WTC11 (cell line): ENCODE data around the gene NFYB. TPM values are rescaled to one million over a fixed set of nuclear protein-coding genes. Genes with fewer than 3 reads are reported as not detected.

Experiments used
- ATAC-seq: fragments of 200-7000 bp; cut with Tn5 transposase; 2 replicates; pipeline ENCODE4 v1.10.0; 2021; ENCODE audit warnings: mild to moderate bottlenecking, moderate library complexity
- CTCF ChIA-PET: fragments of 300-600 bp; sonication (Branson Sonifier 250); formaldehyde crosslinking; loops from one replicate; lab custom pipeline; 2021; ENCODE audit warnings: antibody characterized with exemption; lab: Charles Lee
- POLR2A ChIA-PET: fragments of 350-600 bp; sonication (Branson Sonifier 250); formaldehyde crosslinking; loops from one replicate; lab custom pipeline; 2021; ENCODE audit warnings: antibody characterized with exemption; lab: Charles Lee
- DNase-seq: peaks from one replicate; pipeline ENCODE4 v3.0.0; 2021; ENCODE audit warnings: low spot score
- H3K27ac Mint-ChIP-seq: 2 replicates; pipeline ENCODE4 v1.8.0; 2021; ENCODE audit warnings: mixed read lengths
- H3K27me3 Mint-ChIP-seq: 2 replicates; pipeline ENCODE4 v1.8.0; 2021; ENCODE audit warnings: low read depth, mild to moderate bottlenecking, moderate library complexity, mixed read lengths
- H3K36me3 Mint-ChIP-seq: 2 replicates; pipeline ENCODE4 v1.8.0; 2021; ENCODE audit warnings: mixed read lengths
- H3K4me1 Mint-ChIP-seq: 2 replicates; pipeline ENCODE4 v1.8.0; 2022; ENCODE audit warnings: mixed read lengths
- H3K4me3 Mint-ChIP-seq: 2 replicates; pipeline ENCODE4 v1.8.0; 2021; ENCODE audit warnings: mild to moderate bottlenecking, moderate library complexity, mixed read lengths
- H3K9me3 Mint-ChIP-seq: 2 replicates; pipeline ENCODE4 v1.8.0; 2021; ENCODE audit warnings: mixed read lengths
- ATF1 ChIP-seq: sonication (generic); formaldehyde crosslinking; IDR thresholded peaks from 2 replicates; pipeline ENCODE4 v1.8.1; 2023; ENCODE audit warnings: mild to moderate bottlenecking, moderate library complexity, missing genetic modification reagents
- FOXJ3 ChIP-seq: sonication (generic); formaldehyde crosslinking; IDR thresholded peaks from 2 replicates; pipeline ENCODE4 v1.9.0; 2021; ENCODE audit warnings: missing genetic modification reagents, mild to moderate bottlenecking, borderline replicate concordance
- HMGXB4 ChIP-seq: sonication (generic); formaldehyde crosslinking; IDR thresholded peaks from 2 replicates; pipeline ENCODE4 v1.8.1; 2023; ENCODE audit warnings: mild to moderate bottlenecking, moderate library complexity, missing genetic modification reagents
- JAZF1 ChIP-seq: fragments of 250-450 bp; sonication (Bioruptor Pico); IDR thresholded peaks from 2 replicates; pipeline ENCODE4 v1.9.0; 2021; ENCODE audit warnings: moderate library complexity, mild to moderate bottlenecking, inconsistent platforms
- NFYB ChIP-seq: sonication (generic); formaldehyde crosslinking; conservative IDR thresholded peaks from 2 replicates; pipeline ENCODE4 v1.8.0; 2022; ENCODE audit warnings: low read depth, missing genetic modification reagents
- USF2 ChIP-seq: sonication (generic); formaldehyde crosslinking; IDR thresholded peaks from 2 replicates; pipeline ENCODE4 v1.8.1; 2023; ENCODE audit warnings: mild to moderate bottlenecking, missing genetic modification reagents, moderate library complexity
- ZNF219 ChIP-seq: sonication (generic); formaldehyde crosslinking; IDR thresholded peaks from 2 replicates; pipeline ENCODE4 v1.8.0; 2023; ENCODE audit warnings: missing genetic modification reagents, mild to moderate bottlenecking, borderline replicate concordance
- ZNF317 ChIP-seq: sonication (generic); formaldehyde crosslinking; IDR thresholded peaks from 2 replicates; pipeline ENCODE4 v1.8.1; 2023; ENCODE audit warnings: low read depth, mild to moderate bottlenecking, moderate library complexity, missing genetic modification reagents, borderline replicate concordance
- ZNF671 ChIP-seq: fragments of 250-450 bp; sonication (Bioruptor Pico); IDR thresholded peaks from 2 replicates; pipeline ENCODE4 v1.8.0; 2021; ENCODE audit warnings: mild to moderate bottlenecking
- total RNA-seq: library from RNA; stranded (reverse); gene quantifications from 3 replicates; pipeline ENCODE4 v1.2.3, GENCODE V29; 2021
- TF ChIP-seq, protein P1 (sequence below): sonication (generic); formaldehyde crosslinking; conservative IDR thresholded peaks from 2 replicates; pipeline ENCODE4 v1.8.1; 2022; ENCODE audit warnings: mild to moderate bottlenecking, missing genetic modification reagents
- TF ChIP-seq, protein P2 (sequence below): fragments of 250-450 bp; sonication (Bioruptor Pico); IDR thresholded peaks from 2 replicates; pipeline ENCODE4 v1.9.0; 2021; ENCODE audit warnings: mild to moderate bottlenecking, borderline replicate concordance
- TF ChIP-seq, protein P3 (sequence below): sonication (generic); formaldehyde crosslinking; IDR thresholded peaks from 2 replicates; pipeline ENCODE4 v1.8.0; 2022; ENCODE audit warnings: mild to moderate bottlenecking, missing genetic modification reagents
- TF ChIP-seq, protein P4 (sequence below): fragments of 250-450 bp; sonication (Bioruptor Pico); IDR thresholded peaks from 2 replicates; pipeline ENCODE4 v1.9.0; 2021; ENCODE audit warnings: moderate library complexity, mild to moderate bottlenecking, inconsistent platforms, borderline replicate concordance
- TF ChIP-seq, protein P5 (sequence below): sonication (generic); formaldehyde crosslinking; IDR thresholded peaks from 2 replicates; pipeline ENCODE4 v1.8.1; 2022; ENCODE audit warnings: missing genetic modification reagents, borderline replicate concordance
- TF ChIP-seq, protein P6 (sequence below): fragments of 250-450 bp; sonication (Bioruptor Pico); IDR thresholded peaks from 2 replicates; pipeline ENCODE4 v2.1.2; 2022; ENCODE audit warnings: mild to moderate bottlenecking, moderate library complexity

NFYB gene
- total RNA-seq, 1 experiment from 2014 or later: 33.0 TPM

- CTCF ChIA-PET: no interaction called here
- ATAC-seq (no peak), DNase-seq (no peak)
- Mint-ChIP-seq H3K27me3 (no peaks in the 10 kb centered on the region; the same call in 1 of the 2 replicates), H3K36me3 (peaks cover 15% of the 10 kb centered on the region), H3K4me1 (no peaks in the 10 kb centered on the region), H3K4me3 (no peak overlapping the region), H3K27ac (no peak overlapping the region), H3K9me3 (peaks cover 25% of the 10 kb centered on the region)
- TF ChIP-seq, protein P1, sequence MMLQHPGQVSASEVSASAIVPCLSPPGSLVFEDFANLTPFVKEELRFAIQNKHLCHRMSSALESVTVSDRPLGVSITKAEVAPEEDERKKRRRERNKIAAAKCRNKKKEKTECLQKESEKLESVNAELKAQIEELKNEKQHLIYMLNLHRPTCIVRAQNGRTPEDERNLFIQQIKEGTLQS (CRISPR knock-in tag): no peak
- TF ChIP-seq ZNF219 (CRISPR knock-in tag) (no peak), USF2 (CRISPR knock-in tag) (no peak), ZNF317 (CRISPR knock-in tag) (no peak), JAZF1 (CRISPR knock-in tag) (no peak)
- TF ChIP-seq, protein P2, sequence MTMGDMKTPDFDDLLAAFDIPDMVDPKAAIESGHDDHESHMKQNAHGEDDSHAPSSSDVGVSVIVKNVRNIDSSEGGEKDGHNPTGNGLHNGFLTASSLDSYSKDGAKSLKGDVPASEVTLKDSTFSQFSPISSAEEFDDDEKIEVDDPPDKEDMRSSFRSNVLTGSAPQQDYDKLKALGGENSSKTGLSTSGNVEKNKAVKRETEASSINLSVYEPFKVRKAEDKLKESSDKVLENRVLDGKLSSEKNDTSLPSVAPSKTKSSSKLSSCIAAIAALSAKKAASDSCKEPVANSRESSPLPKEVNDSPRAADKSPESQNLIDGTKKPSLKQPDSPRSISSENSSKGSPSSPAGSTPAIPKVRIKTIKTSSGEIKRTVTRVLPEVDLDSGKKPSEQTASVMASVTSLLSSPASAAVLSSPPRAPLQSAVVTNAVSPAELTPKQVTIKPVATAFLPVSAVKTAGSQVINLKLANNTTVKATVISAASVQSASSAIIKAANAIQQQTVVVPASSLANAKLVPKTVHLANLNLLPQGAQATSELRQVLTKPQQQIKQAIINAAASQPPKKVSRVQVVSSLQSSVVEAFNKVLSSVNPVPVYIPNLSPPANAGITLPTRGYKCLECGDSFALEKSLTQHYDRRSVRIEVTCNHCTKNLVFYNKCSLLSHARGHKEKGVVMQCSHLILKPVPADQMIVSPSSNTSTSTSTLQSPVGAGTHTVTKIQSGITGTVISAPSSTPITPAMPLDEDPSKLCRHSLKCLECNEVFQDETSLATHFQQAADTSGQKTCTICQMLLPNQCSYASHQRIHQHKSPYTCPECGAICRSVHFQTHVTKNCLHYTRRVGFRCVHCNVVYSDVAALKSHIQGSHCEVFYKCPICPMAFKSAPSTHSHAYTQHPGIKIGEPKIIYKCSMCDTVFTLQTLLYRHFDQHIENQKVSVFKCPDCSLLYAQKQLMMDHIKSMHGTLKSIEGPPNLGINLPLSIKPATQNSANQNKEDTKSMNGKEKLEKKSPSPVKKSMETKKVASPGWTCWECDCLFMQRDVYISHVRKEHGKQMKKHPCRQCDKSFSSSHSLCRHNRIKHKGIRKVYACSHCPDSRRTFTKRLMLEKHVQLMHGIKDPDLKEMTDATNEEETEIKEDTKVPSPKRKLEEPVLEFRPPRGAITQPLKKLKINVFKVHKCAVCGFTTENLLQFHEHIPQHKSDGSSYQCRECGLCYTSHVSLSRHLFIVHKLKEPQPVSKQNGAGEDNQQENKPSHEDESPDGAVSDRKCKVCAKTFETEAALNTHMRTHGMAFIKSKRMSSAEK (CRISPR knock-in tag): no peak
- TF ChIP-seq, protein P3, sequence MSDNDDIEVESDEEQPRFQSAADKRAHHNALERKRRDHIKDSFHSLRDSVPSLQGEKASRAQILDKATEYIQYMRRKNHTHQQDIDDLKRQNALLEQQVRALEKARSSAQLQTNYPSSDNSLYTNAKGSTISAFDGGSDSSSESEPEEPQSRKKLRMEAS (CRISPR knock-in tag): no peak
- POLR2A ChIA-PET: no interaction called here
Measured at GRCh38 chr12:104180374-104180773, 42.4 kb upstream of the NFYB start.

DNA sequence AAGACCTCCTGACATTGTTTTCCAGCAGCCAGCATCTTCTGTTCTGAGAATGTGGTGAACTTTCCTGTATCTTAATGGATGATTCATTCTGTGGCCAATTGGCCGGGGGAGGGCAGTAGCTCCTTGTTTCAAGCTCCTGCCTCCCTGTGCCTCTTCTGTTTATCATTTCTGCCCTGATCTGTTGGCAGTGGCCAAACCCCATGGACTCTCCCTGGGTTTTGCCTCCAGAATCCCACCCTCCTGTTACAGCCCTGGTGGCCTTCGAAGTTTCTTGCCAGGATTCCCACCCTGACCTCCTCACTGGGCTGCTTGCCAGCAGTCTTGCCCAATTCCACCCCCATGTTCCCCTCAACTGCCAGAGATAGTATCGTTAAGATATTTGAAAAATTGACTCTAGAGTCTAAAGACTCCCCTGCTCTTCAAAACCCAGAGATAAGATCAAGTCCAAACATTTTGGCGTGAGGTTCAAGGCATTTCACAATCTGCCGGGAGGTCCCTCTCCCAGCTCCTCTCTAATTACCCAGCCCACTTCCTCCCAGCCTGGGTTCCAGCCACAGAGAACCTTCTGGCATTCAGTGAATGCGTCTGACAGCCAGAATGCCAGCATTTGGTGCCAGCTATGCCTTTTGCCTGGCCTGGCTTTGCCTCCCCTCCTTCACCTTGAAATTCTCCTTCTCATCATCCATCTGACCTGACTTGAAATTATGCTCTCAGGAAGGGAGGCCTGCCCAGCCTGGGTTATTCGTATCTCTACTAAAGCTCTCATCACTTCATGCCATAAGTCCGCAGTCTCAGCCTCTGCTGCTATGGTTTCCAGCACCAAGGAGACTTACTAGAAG lies 39.9 kb upstream of the NFYB start:
- CTCF ChIA-PET: interaction anchor here (0.5 kb wide), 1 partner anchor 17 kb away, joined by 3 read pairs; no protein-coding TSS in a partner anchor
- DNase-seq (no peak), ATAC-seq (no peak; the same call in 1 of the 2 replicates)
- TF ChIP-seq ATF1: no peak
- Mint-ChIP-seq H3K4me3 (no peak overlapping the region), H3K9me3 (peaks cover 9% of the 10 kb centered on the region), H3K27ac (no peak overlapping the region), H3K36me3 (no peaks in the 10 kb centered on the region), H3K27me3 (no peaks in the 10 kb centered on the region; the same call in 1 of the 2 replicates), H3K4me1 (no peaks in the 10 kb centered on the region)
- POLR2A ChIA-PET: no interaction called here

DNA sequence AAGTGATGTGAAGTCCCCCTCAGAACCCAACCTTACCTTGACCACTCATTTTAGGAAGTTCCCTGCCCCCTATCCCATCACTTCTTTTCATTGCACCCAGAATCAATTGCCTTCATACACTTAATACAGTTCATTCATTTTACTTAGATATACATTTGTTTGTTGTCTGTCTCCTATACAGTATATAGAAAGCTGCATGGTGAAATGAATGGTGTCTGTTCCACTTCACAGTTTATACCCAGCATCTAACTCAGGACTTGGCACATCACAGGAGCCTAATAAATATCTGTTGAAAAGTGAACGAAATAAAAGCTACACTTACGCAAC lies 39.3 kb upstream of the NFYB start:
- Mint-ChIP-seq H3K9me3 (peaks cover 3% of the 10 kb centered on the region), H3K27me3 (no peaks in the 10 kb centered on the region; the same call in 1 of the 2 replicates), H3K4me3 (no peak overlapping the region), H3K4me1 (no peaks in the 10 kb centered on the region), H3K27ac (no peak overlapping the region), H3K36me3 (no peaks in the 10 kb centered on the region)
- CTCF ChIA-PET: no interaction called here
- POLR2A ChIA-PET: no interaction called here
- ATAC-seq (no peak), DNase-seq (no peak)
- TF ChIP-seq ZNF671 (CRISPR knock-in tag): no peak
- TF ChIP-seq, protein P4, sequence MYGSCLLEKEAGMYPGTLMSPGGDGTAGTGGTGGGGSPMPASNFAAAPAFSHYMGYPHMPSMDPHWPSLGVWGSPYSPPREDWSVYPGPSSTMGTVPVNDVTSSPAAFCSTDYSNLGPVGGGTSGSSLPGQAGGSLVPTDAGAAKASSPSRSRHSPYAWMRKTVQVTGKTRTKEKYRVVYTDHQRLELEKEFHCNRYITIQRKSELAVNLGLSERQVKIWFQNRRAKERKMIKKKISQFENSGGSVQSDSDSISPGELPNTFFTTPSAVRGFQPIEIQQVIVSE: no peak
- no peak for TF ChIP-seq NFYB (CRISPR knock-in tag)
- TF ChIP-seq HMGXB4: no peak
- TF ChIP-seq FOXJ3 (CRISPR knock-in tag): no peak
- TF ChIP-seq, protein P1 (CRISPR knock-in tag): no peak
- TF ChIP-seq, protein P5, sequence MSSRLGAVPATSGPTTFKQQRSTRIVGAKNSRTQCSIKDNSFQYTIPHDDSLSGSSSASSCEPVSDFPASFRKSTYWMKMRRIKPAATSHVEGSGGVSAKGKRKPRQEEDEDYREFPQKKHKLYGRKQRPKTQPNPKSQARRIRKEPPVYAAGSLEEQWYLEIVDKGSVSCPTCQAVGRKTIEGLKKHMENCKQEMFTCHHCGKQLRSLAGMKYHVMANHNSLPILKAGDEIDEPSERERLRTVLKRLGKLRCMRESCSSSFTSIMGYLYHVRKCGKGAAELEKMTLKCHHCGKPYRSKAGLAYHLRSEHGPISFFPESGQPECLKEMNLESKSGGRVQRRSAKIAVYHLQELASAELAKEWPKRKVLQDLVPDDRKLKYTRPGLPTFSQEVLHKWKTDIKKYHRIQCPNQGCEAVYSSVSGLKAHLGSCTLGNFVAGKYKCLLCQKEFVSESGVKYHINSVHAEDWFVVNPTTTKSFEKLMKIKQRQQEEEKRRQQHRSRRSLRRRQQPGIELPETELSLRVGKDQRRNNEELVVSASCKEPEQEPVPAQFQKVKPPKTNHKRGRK: no peak
- TF ChIP-seq, protein P6, sequence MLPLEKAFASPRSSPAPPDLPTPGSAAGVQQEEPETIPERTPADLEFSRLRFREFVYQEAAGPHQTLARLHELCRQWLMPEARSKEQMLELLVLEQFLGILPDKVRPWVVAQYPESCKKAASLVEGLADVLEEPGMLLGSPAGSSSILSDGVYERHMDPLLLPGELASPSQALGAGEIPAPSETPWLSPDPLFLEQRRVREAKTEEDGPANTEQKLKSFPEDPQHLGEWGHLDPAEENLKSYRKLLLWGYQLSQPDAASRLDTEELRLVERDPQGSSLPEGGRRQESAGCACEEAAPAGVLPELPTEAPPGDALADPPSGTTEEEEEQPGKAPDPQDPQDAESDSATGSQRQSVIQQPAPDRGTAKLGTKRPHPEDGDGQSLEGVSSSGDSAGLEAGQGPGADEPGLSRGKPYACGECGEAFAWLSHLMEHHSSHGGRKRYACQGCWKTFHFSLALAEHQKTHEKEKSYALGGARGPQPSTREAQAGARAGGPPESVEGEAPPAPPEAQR (CRISPR knock-in tag): no peak
